ENCODE measurements around the gene CLEC2A. TPM values are rescaled to one million over a fixed set of nuclear protein-coding genes. Genes with fewer than 3 reads are reported as not detected.

The CLEC2A gene
- total RNA-seq, 1 experiment from 2014 or later, result not detected

DNA sequence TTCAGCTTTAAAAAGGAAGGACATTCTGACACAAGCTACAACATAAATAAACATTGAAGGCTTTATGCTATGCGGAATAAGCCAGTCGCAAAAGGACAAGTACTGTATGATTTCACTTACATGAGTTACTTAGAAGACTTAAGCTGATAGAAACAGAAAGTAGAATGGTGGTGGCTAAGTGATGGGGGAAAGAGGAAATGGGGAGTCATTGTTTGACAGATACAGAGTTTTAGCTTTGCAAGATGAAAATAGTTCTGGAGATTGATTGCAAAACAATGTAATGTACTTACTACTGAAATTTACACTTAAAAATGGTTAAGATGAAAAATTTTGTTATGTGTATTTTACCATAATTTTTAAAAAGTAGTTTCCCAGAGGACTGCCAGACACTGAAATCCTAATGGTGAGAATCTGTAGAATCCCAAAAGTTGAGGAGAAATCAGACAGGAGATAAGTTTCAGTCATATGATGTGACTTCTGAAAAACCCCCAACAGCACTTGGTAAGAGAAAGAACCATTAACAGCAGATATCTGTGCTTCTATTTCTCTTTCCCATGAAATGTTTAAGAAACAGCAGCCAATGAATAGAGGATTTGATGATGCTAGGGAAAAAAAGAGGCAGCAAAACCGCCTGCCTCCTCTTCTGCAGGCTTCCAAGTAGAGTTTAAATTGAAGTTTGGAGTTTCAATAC, 16.6 kb upstream of the CLEC2A start:
- Histone ChIP-seq H3F3A (ENCODE audit: insufficient read depth, low read depth) (no peaks in the 10 kb centered on the region), H3K27ac (no peak overlapping the region), H3K9me3 (ENCODE audit: insufficient read depth, low read depth) (no peaks in the 10 kb centered on the region), H3K4me1 (replicated peaks; ENCODE audit: insufficient read depth) (no peaks in the 10 kb centered on the region), H3K36me3 (ENCODE audit: low read depth) (no peaks in the 10 kb centered on the region), H2AFZ (no peak overlapping the region), H3K9me2 (ENCODE audit: insufficient read depth) (no peaks in the 10 kb centered on the region), H3K4me2 (no peak overlapping the region), H3K27me3 (ENCODE audit: insufficient read depth, low read depth) (no peaks in the 10 kb centered on the region), H3K4me3 (no peak overlapping the region), H4K20me1 (ENCODE audit: insufficient read depth) (no peaks in the 10 kb centered on the region), H3K79me2 (ENCODE audit: low read depth) (no peaks in the 10 kb centered on the region)
- TF ChIP-seq, protein P1, sequence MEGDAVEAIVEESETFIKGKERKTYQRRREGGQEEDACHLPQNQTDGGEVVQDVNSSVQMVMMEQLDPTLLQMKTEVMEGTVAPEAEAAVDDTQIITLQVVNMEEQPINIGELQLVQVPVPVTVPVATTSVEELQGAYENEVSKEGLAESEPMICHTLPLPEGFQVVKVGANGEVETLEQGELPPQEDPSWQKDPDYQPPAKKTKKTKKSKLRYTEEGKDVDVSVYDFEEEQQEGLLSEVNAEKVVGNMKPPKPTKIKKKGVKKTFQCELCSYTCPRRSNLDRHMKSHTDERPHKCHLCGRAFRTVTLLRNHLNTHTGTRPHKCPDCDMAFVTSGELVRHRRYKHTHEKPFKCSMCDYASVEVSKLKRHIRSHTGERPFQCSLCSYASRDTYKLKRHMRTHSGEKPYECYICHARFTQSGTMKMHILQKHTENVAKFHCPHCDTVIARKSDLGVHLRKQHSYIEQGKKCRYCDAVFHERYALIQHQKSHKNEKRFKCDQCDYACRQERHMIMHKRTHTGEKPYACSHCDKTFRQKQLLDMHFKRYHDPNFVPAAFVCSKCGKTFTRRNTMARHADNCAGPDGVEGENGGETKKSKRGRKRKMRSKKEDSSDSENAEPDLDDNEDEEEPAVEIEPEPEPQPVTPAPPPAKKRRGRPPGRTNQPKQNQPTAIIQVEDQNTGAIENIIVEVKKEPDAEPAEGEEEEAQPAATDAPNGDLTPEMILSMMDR (conservative IDR thresholded peaks at IDR 0.05), result no peak
- TF ChIP-seq EZH2 (IDR thresholded peaks at IDR 0.05; ENCODE audit: low read depth), result no peak
- no peak for DNase-seq
- no TSS peak for BruUV-seq (replicated peaks)
- ChIA-PET CTCF (no interaction called here), POLR2A (ENCODE audit: unreplicated experiment) (no interaction called here)
- intact Hi-C loops (cut with micrococcal nuclease; ENCODE audit: unreplicated experiment), result no loop called here

DNA sequence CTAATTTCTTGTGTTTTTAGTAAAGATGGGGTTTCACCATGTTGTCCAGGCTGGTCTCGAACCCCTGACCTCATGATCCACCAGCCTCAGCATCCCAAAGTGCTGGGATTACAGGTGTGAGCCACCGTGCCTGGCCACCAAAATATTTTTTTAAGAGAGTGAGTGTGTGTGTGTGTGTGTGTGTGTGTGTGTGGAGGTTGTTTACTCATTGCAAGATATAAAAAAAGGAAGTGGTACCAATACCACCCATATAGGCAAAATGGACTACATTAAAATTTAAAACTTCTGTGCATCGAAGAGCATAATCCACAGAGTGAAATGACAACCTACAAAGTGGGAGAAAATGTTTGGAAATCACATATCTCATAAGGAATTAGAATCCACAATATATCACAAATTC, 15.5 kb upstream of the CLEC2A start:
- intact Hi-C loops (cut with micrococcal nuclease; ENCODE audit: unreplicated experiment), result no loop called here

DNA sequence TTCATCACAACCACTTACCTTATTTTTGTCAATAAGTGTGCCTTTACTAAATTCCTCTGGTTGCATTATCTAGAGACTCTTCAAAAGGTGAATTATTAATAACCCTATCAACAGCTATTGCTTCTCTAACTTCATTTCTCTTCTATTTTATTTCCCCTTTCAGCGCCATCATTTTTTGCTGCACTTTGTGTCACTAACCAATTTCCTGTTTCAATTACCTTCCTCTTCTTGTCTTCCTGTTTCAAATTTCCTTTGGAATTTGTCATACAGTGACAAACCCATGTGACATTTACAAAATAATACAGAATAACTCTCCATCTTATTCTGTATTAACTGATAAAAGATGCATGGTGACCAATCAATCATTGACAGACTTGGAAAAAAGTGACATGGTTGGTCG, 12.2 kb upstream of the CLEC2A start:
- POLR2A ChIA-PET (ENCODE audit: unreplicated experiment), result no interaction called here
- BruUV-seq (replicated peaks), result no TSS peak

More for the DNA sequence above, 15.5 kb upstream of the CLEC2A start:
- ChIA-PET CTCF (no interaction called here), POLR2A (ENCODE audit: unreplicated experiment) (no interaction called here)
- Histone ChIP-seq H3K79me2 (ENCODE audit: low read depth) (no peaks in the 10 kb centered on the region), H3K9me3 (ENCODE audit: insufficient read depth, low read depth) (no peaks in the 10 kb centered on the region), H3K4me1 (replicated peaks; ENCODE audit: insufficient read depth) (no peaks in the 10 kb centered on the region), H3F3A (ENCODE audit: insufficient read depth, low read depth) (no peaks in the 10 kb centered on the region), H3K36me3 (ENCODE audit: low read depth) (no peaks in the 10 kb centered on the region), H2AFZ (no peak overlapping the region; the same call in 1 of the 2 replicates), H3K4me2 (no peak overlapping the region), H3K4me3 (no peak overlapping the region), H4K20me1 (ENCODE audit: insufficient read depth) (no peaks in the 10 kb centered on the region), H3K27ac (no peak overlapping the region), H3K27me3 (ENCODE audit: insufficient read depth, low read depth) (no peaks in the 10 kb centered on the region), H3K9me2 (ENCODE audit: insufficient read depth) (no peaks in the 10 kb centered on the region)
- BruUV-seq (replicated peaks), result no TSS peak
- no peak for DNase-seq
- no peak for TF ChIP-seq EZH2 (IDR thresholded peaks at IDR 0.05; ENCODE audit: low read depth)
- TF ChIP-seq, protein P1 (conservative IDR thresholded peaks at IDR 0.05), result no peak

More for the DNA sequence above, 12.2 kb upstream of the CLEC2A start:
- CTCF ChIA-PET, result no interaction called here
- Histone ChIP-seq H3K36me3 (ENCODE audit: low read depth) (no peaks in the 10 kb centered on the region), H3K9me3 (ENCODE audit: insufficient read depth, low read depth) (no peaks in the 10 kb centered on the region), H2AFZ (no peak overlapping the region; the same call in 1 of the 2 replicates), H3K4me3 (no peak overlapping the region), H3K9me2 (ENCODE audit: insufficient read depth) (no peaks in the 10 kb centered on the region), H3K27me3 (ENCODE audit: insufficient read depth, low read depth) (no peaks in the 10 kb centered on the region), H4K20me1 (ENCODE audit: insufficient read depth) (no peaks in the 10 kb centered on the region), H3K4me1 (replicated peaks; ENCODE audit: insufficient read depth) (no peaks in the 10 kb centered on the region), H3K4me2 (no peak overlapping the region), H3F3A (ENCODE audit: insufficient read depth, low read depth) (no peaks in the 10 kb centered on the region), H3K79me2 (ENCODE audit: low read depth) (no peaks in the 10 kb centered on the region), H3K27ac (no peak overlapping the region)
- DNase-seq, result no peak
- no peak for TF ChIP-seq EZH2 (IDR thresholded peaks at IDR 0.05; ENCODE audit: low read depth)
- TF ChIP-seq, protein P1 (conservative IDR thresholded peaks at IDR 0.05), result no peak
- intact Hi-C loops (cut with micrococcal nuclease; ENCODE audit: unreplicated experiment), result loop anchor here (5.0 kb wide), 1 partner anchor 198 kb away; no protein-coding TSS in a partner anchor
